HG02970 (cell line): ENCODE data around the gene FAM216B.
"Not testable (repeated sequence)": the region's sequence is repeated elsewhere in the genome, so short reads cannot be mapped to it uniquely, and the experiment has no call there.

Experiments used
- ATAC-seq: cut with Tn5 transposase; IDR thresholded peaks from one replicate; pipeline ENCODE4 v1.9.1; 2021; ENCODE audit warnings: mild to moderate bottlenecking, moderate library complexity, moderate number of reproducible peaks; ENCODE audit not compliant: unreplicated experiment, low FRiP score

Gene FAM216B

DNA sequence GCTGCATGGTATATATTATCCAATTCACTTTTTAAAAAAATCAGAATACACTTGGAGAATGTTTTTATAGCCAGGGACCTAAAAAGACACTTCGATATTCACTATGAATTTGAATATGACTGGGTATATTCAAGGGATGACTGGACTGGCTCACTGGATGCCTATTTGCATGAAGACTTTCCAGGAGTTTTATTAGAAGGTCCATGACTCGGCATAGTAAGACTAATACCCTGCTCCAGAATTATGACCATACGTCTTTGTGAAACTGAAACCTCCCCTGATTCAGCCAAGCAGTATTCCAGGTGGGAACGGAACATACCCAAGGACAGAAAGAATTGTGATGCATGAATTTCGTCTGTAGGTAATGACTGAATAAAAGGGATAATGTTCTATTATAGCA is 3.9 kb upstream of the FAM216B start:
- ATAC-seq, result no peak

- no peak for ATAC-seq
These were observed 1.3 kb upstream of the FAM216B start for GRCh38 chr13:42780044-42780443.

DNA sequence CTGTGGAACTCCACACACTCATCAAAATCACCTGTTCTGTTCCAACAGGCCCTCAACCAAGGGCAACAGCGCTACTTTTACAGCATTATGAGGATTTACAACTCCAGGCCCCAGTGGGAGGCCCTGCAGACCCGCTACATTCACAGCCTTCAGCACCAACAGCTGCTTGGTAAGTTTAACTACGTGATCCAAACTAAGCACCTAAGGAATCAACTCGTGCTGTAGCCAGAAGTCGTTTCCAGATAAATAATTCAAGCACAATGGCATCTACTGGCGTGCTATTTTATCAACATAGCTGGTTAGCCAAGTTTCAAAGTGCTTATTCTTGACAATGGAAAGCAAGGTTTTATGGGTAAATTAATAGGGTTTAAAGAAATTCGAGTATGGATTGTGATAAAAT is 5.3 kb downstream of the FAM216B start:
- ATAC-seq, result no peak

DNA sequence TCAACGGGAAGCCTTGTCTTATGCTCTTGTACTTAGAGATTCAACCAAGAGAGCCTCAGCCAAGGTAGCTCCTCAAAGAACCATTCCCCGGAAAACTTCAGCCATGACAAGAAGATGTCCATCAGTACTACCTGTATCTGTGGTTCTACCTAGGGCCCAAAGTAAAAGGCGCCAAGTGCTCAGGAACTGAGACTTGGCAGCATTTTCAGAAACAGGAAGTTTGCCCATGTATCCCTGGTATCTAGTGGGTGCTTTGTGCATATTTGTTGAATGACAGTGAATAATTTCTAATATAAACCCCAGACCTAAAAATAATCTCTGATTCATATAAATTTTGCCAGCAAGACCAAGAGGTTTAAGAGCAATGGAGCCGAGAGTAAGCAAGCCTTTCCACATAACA is 7.2 kb downstream of the FAM216B start:
- ATAC-seq, result no peak

- ATAC-seq, result no peak
These were observed 10.8 kb downstream of the FAM216B start for GRCh38 chr13:42792154-42792553.

- no peak for ATAC-seq
These were observed 13.3 kb downstream of the FAM216B start for GRCh38 chr13:42794577-42795275.

- no peak for ATAC-seq
These were observed 14.3 kb downstream of the FAM216B start for GRCh38 chr13:42795666-42796065.

DNA sequence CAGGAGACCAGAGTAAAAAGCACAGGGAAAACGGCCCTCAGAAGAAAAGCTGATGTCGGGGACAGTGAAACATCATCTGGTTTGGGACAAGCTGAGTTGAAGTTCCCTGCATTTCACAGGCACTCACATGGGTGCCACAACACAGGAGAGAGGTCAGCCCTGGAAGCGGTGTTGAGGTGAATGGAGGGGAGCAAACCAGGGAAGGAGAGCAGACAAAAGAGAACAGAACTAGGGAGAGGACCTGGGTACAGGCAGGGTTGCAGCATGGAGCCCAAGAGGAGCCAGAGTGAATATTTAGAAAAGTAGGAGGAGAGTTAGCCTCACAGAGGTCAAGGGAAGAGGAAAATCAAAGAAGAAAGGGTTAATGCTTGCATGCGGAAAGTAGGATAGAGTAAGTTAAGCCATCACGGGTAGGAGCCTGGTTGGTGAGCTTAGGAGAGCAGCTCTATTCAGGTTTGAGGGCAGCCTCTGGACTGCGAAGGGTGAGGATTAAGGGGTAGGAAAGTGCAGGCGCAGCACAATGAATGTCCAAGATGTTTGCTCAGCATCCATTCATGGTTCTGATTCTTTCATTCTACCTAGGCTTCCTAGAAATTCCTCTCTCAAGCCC is 15.5 kb downstream of the FAM216B start:
- ATAC-seq, result no peak

DNA sequence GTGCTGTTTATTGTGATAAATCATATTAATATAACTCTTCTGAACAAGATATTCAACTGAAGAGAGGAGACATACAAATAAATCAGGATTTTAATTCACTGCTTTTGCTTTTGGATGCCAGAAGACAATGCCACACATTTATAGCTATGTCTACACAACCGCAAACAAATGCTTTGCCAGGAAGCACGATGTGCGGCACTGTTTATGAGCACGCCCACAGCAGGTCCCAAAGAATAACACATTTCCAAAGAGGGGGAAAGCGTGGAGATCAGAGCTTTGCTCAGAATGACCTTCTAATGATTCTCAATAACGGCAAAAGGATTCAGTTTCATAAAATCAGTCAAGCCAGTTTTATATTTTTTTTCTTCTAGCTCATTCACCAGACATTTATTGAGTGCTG is 16.7 kb downstream of the FAM216B start:
- no peak for ATAC-seq

GRCh38 chr13:42800109-42800643 is 18.8 kb downstream of the FAM216B start:
- ATAC-seq, result no peak

- ATAC-seq, result no peak
These were observed 22.3 kb downstream of the FAM216B start for GRCh38 chr13:42803563-42804204.

- ATAC-seq, result no peak
These were observed 23.0 kb downstream of the FAM216B start for GRCh38 chr13:42804244-42804874.

- ATAC-seq, result no peak
These were observed 25.9 kb downstream of the FAM216B start for GRCh38 chr13:42807241-42807640.

DNA sequence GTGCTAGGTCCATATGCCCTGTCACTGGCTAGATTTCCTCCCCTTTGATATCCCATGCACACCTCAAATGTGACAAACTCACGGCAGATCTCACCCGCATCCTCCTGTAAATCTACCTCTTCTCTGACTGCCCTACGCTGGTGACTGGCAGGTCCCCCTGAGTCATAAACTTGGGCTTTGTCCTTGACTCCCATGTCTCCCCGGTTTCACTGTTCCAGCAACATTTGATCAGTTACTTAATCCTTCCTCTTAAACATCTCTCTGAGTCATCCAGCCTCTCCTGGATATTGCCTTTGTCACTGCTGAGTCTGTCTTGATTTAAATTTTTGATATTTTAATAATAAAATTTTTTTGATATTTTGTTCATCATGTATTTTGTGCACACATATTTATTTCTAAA is 26.5 kb downstream of the FAM216B start:
- ATAC-seq, result no peak

GRCh38 chr13:42808341-42808940 is 27.1 kb downstream of the FAM216B start:
- no peak for ATAC-seq

DNA sequence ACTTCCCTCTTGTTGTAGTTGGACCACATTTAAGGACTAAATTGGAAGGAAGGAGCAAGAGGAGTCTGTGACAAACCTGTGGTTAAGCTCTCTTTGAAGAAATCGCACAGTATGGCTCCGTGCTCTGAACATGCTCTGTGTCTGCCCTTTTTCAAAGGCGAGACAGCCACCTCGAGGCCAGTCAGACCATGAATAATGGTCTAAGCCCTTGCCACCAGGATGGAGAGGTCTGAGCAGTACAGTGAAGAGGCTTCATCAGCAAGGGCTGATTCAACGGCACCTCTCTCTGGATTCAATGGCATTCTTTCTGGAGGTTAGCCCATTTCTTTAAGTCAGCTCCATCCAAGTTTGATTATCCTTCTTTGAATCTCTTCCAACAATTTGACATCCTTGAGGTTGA is 30.9 kb downstream of the FAM216B start:
- ATAC-seq, result no peak

GRCh38 chr13:42814868-42815267 is 33.5 kb downstream of the FAM216B start:
- ATAC-seq, result no peak

DNA sequence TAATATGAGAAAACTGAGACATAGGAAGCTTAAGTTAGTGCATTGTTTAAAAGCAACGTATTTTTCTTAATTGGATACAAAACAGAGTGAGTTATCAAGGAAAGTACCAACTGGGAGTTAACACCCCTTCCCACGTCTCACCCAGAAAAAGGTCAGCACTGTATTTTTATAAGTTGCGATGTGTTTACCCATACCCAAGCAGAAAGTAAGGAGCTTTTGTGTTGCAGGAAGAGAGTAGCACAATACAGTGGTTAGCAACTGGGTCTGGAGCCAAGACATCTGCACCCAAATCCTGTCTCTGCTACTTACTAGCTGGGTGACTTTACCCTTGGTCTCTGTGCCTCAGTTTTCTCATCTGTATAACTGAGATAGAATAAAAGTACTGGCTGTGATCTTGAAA is 34.3 kb downstream of the FAM216B start:
- no peak for ATAC-seq

GRCh38 chr13:42816538-42816937 is 35.2 kb downstream of the FAM216B start:
- ATAC-seq, result no peak

DNA sequence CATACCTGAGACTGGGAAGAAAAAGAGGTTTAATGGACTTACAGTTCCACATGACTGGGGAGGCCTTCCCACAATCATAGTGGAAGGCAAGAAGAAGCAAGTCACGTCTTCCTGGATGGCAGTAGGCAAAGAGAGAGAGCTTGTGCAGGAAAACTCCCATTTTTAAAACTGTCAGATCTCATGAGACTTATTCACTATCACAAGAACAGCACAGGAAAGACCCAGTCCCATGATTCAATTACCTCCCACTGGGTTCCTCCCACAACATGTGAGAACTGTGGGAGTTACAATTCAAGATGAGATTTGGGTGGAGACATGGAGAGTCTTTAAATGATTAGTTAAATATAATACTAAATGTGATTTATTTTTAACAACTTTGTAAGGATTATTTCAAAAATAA is 38.3 kb downstream of the FAM216B start:
- ATAC-seq, result not testable (repeated sequence)

- no peak for ATAC-seq
These were observed 39.1 kb downstream of the FAM216B start for GRCh38 chr13:42820451-42820850.
